ENCODE data around the gene TSEN34.

- TF ChIP-seq CTCF (IDR thresholded peaks at IDR 0.05) (no peak), POLR2A (IDR thresholded peaks at IDR 0.05) (no peak)
Measured at GRCh38 chr19:54218960-54219661, 28.0 kb downstream of the TSEN34 start.
